ENCODE data around the gene ASF1A. TPM values are rescaled to one million over a fixed set of nuclear protein-coding genes. Genes with fewer than 3 reads are reported as not detected.
A peak's percentile ranks its signal among the peaks of the same experiment; 100 is the strongest.

The ASF1A gene
- total and polyA plus RNA-seq, 2 experiments from 2014 or later: 9.3 to 27.9 TPM

GRCh38 chr6:118860363-118860762 is 33.6 kb upstream of the ASF1A start:
- H3K27me3 ChIP-seq: no peaks in the 10 kb centered on the region
- no peaks in the 10 kb centered on the region for H3K36me3 ChIP-seq
- H3K4me1 ChIP-seq (ENCODE audit: low read depth): peaks cover 9% of the 10 kb centered on the region
- no peak overlapping the region for H3K4me3 ChIP-seq
- TF ChIP-seq CTCF (IDR thresholded peaks at IDR 0.05; ENCODE audit: low read depth, low read length): no peak
- H3K27ac ChIP-seq: no peak overlapping the region
- no peak for DNase-seq (ENCODE audit: low read depth in 1 of 2, low spot score in 1 of 2)
- no peaks in the 10 kb centered on the region for H3K9me3 ChIP-seq (ENCODE audit: low read depth)

- no peak for DNase-seq (ENCODE audit: low read depth in 1 of 2, low spot score in 1 of 2)
- peaks cover 11% of the 10 kb centered on the region for H3K4me1 ChIP-seq (ENCODE audit: low read depth)
- H3K27me3 ChIP-seq: no peaks in the 10 kb centered on the region
- TF ChIP-seq CTCF (IDR thresholded peaks at IDR 0.05; ENCODE audit: low read depth, low read length): no peak
- H3K4me3 ChIP-seq: no peak overlapping the region
- H3K9me3 ChIP-seq (ENCODE audit: low read depth): no peaks in the 10 kb centered on the region
- H3K36me3 ChIP-seq: no peaks in the 10 kb centered on the region
- H3K27ac ChIP-seq: no peak overlapping the region
Observed at GRCh38 chr6:118860880-118861279, 33.1 kb upstream of the ASF1A start.

- no peak for DNase-seq (ENCODE audit: low read depth in 1 of 2, low spot score in 1 of 2)
- no peak for TF ChIP-seq CTCF (IDR thresholded peaks at IDR 0.05; ENCODE audit: low read depth, low read length)
- no peak overlapping the region for H3K4me3 ChIP-seq
- H3K9me3 ChIP-seq (ENCODE audit: low read depth): no peaks in the 10 kb centered on the region
- no peaks in the 10 kb centered on the region for H3K27me3 ChIP-seq
- no peaks in the 10 kb centered on the region for H3K36me3 ChIP-seq
- peaks cover 11% of the 10 kb centered on the region for H3K4me1 ChIP-seq (ENCODE audit: low read depth)
- no peak overlapping the region for H3K27ac ChIP-seq
Observed at GRCh38 chr6:118862443-118862842, 31.5 kb upstream of the ASF1A start.

- H3K27me3 ChIP-seq: no peaks in the 10 kb centered on the region
- no peak overlapping the region for H3K4me3 ChIP-seq
- peak; percentile 16 to 26 for DNase-seq (ENCODE audit: low read depth in 1 of 2, low spot score in 1 of 2)
- peaks cover 11% of the 10 kb centered on the region for H3K4me1 ChIP-seq (ENCODE audit: low read depth)
- no peaks in the 10 kb centered on the region for H3K36me3 ChIP-seq
- peak overlapping the region; percentile 15 for H3K27ac ChIP-seq
- no peak for TF ChIP-seq CTCF (IDR thresholded peaks at IDR 0.05; ENCODE audit: low read depth, low read length)
- no peaks in the 10 kb centered on the region for H3K9me3 ChIP-seq (ENCODE audit: low read depth)
Observed at GRCh38 chr6:118864341-118865099, 29.4 kb upstream of the ASF1A start.

- DNase-seq (ENCODE audit: low read depth in 1 of 2, low spot score in 1 of 2): no peak
- H3K4me1 ChIP-seq (ENCODE audit: low read depth): peaks cover 11% of the 10 kb centered on the region
Observed at GRCh38 chr6:118865100-118865391, 28.9 kb upstream of the ASF1A start.

More at GRCh38 chr6:118865100-118865391, 28.9 kb upstream of the ASF1A start:
- Histone ChIP-seq H3K27ac (peak overlapping the region; percentile 15), H3K4me3 (no peak overlapping the region), H3K36me3 (no peaks in the 10 kb centered on the region), H3K27me3 (no peaks in the 10 kb centered on the region), H3K9me3 (ENCODE audit: low read depth) (no peaks in the 10 kb centered on the region)
- TF ChIP-seq CTCF (IDR thresholded peaks at IDR 0.05; ENCODE audit: low read depth, low read length): no peak

Measured in cardiac muscle cell (in vitro differentiated cells and primary cell).